Testis (tissue), 3 donors: ENCODE data around the gene KRT3. TPM values are rescaled to one million over a fixed set of nuclear protein-coding genes. Genes with fewer than 3 reads are reported as not detected.

Experiments
- DNase-seq: peaks from one replicate; pipeline ENCODE4 v3.0.0-alpha.2; 2019
- H3K27ac ChIP-seq, 2 donors: fragments of 200-600 bp; sonication (generic); one replicate each; pipeline ENCODE4 v1.5.1; 2019
- H3K27me3 ChIP-seq: fragments of 200-600 bp; sonication (generic); one replicate; pipeline ENCODE4 v1.5.1; 2019
- H3K36me3 ChIP-seq: fragments of 200-600 bp; sonication (generic); one replicate; pipeline ENCODE4 v1.5.1; 2017; ENCODE audit warnings: low read depth; ENCODE audit errors: missing control alignments
- H3K4me1 ChIP-seq: fragments of 200-600 bp; sonication (generic); one replicate; pipeline ENCODE4 v1.5.1; 2019
- H3K4me3 ChIP-seq, 2 donors: fragments of 200-600 bp; sonication (generic); one replicate each; pipeline ENCODE4 v1.5.1; 2017 to 2019
- H3K9me3 ChIP-seq: fragments of 200-600 bp; sonication (generic); one replicate; pipeline ENCODE4 v1.5.1; 2017
- POLR2A ChIP-seq: fragments of 450-650 bp; IDR thresholded peaks from one replicate; pipeline ENCODE4 v1.6.1; 2017; ENCODE audit warnings: antibody characterized with exemption, mild to moderate bottlenecking, moderate library complexity
- WGBS, 2 donors: methylation state at CpG; one replicate each; pipeline ENCODE4 v1.1.5; 2018; 5-methylcytosine and 5-hydroxymethylcytosine counted together
- intact Hi-C: fragments of 100-400 bp; cut with DNase I; formaldehyde crosslinking; loops from one replicate; pipeline ENCODE4 v1.15.1; 2023; ENCODE audit warnings: low total_unique reads
- polyA plus RNA-seq: library from polyadenylated mRNA; stranded (reverse); fragments of 350-450 nt; fragmentation: Illumina TruSeq; extraction: RNeasy Lipid Tissue Mini Kit (QIAGEN cat#74804); gene quantifications from one replicate; pipeline ENCODE4 v1.2.3, GENCODE V29; 2014; ENCODE audit warnings: low read depth, low replicate concordance; ENCODE audit not compliant: insufficient read depth
- total RNA-seq, 2 donors: library from RNA; depleted of rRNA; stranded (reverse); fragments of >200 nt; gene quantifications; one replicate each; pipeline ENCODE4 v1.2.3, GENCODE V29; 2016
- TF ChIP-seq, protein P1 (sequence below), 3 experiments: fragments of 450-650 bp in 2 of 3; fragments of 200-600 bp in 1 of 3; sonication (generic) in 1 of 3; IDR thresholded peaks; one replicate each; pipeline ENCODE4 v1.5.1; 2016 to 2019; ENCODE audit warnings: antibody characterized with exemption in 3 of 3, mild to moderate bottlenecking in 2 of 3, moderate library complexity in 1 of 3

KRT3 gene
- total and polyA plus RNA-seq, 3 donors from 2014 or later: not detected

DNA sequence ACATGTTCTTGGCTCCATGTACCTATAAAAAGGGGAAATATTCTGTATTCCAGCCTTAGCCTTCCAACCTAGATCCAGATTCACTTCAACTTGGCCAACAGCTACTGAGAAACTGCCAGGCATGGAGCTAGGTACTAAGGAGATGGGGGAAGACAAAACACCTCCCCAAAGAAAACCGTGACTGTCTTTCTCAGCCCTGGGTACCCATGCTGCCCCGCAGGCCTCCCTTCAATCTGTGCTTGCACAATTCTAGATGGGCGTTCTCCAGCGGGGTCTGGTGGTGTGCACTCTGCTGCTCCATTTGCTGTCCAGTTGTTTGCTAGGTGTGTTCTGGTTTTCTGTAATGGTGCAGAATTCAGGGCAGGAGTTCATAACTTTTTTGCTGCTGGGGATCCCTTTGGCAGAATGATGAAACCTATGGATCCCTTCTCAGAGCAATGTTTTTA is 18.8 kb upstream of the KRT3 start:
- Histone ChIP-seq H3K9me3 (no peaks in the 10 kb centered on the region), H3K4me3 (no peak overlapping the region), H3K27ac (no peak overlapping the region), H3K36me3 (no peaks in the 10 kb centered on the region), H3K27me3 (no peaks in the 10 kb centered on the region), H3K4me1 (no peaks in the 10 kb centered on the region)
- no peak for DNase-seq
- WGBS, 2 donors: 90 to 91% methylated on average over 4 of the region's 4 CpGs
- intact Hi-C loops: no loop called here
- TF ChIP-seq, protein P1, sequence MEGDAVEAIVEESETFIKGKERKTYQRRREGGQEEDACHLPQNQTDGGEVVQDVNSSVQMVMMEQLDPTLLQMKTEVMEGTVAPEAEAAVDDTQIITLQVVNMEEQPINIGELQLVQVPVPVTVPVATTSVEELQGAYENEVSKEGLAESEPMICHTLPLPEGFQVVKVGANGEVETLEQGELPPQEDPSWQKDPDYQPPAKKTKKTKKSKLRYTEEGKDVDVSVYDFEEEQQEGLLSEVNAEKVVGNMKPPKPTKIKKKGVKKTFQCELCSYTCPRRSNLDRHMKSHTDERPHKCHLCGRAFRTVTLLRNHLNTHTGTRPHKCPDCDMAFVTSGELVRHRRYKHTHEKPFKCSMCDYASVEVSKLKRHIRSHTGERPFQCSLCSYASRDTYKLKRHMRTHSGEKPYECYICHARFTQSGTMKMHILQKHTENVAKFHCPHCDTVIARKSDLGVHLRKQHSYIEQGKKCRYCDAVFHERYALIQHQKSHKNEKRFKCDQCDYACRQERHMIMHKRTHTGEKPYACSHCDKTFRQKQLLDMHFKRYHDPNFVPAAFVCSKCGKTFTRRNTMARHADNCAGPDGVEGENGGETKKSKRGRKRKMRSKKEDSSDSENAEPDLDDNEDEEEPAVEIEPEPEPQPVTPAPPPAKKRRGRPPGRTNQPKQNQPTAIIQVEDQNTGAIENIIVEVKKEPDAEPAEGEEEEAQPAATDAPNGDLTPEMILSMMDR (IDR thresholded peaks at IDR 0.05): no peak
- TF ChIP-seq POLR2A: no peak

DNA sequence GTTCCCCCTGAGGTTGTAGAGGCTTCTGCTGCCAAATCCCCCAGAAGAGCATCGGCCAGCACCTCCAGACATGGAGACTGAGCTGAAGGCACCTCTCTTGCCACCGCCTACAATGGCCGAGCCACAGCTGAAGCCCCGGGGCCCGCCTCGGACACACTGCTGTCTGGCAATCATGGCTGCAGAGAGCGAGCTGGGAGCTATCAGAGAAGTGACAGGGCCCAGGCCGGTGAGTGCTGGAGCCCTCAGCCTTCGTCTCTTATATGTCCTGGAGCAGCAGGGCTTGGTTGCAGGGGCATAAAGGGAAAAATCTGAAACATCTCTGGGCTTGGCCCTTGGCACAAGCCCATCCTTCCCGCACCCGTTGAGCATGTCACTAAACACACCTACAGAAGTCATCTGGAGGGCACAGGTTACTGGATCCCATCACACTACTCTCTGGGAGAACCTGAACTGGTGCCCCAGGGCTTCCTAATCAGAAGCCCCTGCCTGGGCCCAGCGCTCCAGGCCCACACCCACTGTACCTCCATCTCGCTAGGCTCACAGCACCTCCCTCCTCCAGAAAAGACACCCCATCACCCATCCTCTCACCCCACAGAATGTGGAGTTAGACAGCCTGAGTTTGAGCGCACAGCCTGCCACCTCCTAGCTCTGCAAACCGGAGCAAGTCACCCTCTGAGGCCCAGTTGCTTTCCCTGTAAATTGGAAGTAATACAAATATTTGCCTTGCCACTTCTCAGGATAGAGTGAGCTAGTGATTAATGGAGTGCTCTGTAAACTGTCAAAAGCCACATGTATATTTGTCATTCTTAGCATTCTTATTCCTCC is 18.2 kb upstream of the KRT3 start, which contains the start of gene KRT4:
Gene KRT4, minus strand, starts transcription at position 232 of the 825 bp plus-strand sequence. Its CDS starts 58 bp downstream, at position 174.
- no peaks in the 10 kb centered on the region for H3K36me3 ChIP-seq
- H3K9me3 ChIP-seq: no peaks in the 10 kb centered on the region
- DNase-seq: no peak
- intact Hi-C loops: no loop called here
- H3K4me3 ChIP-seq: no peak within 1 kb of the TSS
- H3K27ac ChIP-seq: no peak within 1 kb of the TSS
- TF ChIP-seq, protein P1 (IDR thresholded peaks at IDR 0.05): no peak
- TF ChIP-seq POLR2A: no peak
- no peaks in the 10 kb centered on the region for H3K4me1 ChIP-seq
- H3K27me3 ChIP-seq: no peaks in the 10 kb centered on the region
- WGBS, 2 donors: 92 to 93% methylated on average over 13 to 15 of the region's 15 CpGs

DNA sequence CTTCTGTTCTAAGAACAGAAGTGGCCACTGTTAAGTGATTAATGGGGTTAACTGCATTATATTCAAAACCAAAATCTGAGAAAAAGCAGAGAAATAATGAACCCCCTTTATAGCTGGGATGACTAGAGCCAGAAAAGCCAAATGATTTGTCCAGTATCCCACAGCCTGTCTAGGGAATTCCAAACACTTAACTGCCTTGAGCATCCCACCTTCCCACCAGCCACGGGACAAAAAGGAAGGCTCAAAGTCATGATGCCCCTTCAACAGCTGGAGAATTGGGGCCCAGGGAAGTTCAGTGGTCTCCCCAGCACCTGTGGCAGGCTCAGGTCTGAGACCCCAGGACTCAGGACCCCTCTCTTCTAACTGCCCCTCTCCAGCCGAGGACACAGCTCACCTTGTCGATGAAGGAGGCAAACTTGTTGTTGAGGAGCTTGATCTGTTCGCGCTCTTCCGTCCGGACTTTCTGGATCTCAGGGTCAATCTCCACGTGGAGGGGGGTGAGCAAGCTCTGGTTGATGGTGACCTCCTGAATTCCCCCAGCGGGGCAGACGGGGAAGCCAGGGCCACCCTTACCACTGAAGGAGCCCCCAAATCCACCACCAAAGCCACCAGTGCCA is 17.4 kb upstream of the KRT3 start:
- Histone ChIP-seq H3K9me3 (no peaks in the 10 kb centered on the region), H3K4me1 (no peaks in the 10 kb centered on the region), H3K36me3 (no peaks in the 10 kb centered on the region), H3K27ac (no peak overlapping the region), H3K27me3 (no peaks in the 10 kb centered on the region), H3K4me3 (no peak overlapping the region)
- WGBS, 2 donors: 87 to 90% methylated on average over 4 to 8 of the region's 10 CpGs
- DNase-seq: no peak
- intact Hi-C loops: no loop called here
- TF ChIP-seq, protein P1 (IDR thresholded peaks at IDR 0.05): no peak
- no peak for TF ChIP-seq POLR2A

DNA sequence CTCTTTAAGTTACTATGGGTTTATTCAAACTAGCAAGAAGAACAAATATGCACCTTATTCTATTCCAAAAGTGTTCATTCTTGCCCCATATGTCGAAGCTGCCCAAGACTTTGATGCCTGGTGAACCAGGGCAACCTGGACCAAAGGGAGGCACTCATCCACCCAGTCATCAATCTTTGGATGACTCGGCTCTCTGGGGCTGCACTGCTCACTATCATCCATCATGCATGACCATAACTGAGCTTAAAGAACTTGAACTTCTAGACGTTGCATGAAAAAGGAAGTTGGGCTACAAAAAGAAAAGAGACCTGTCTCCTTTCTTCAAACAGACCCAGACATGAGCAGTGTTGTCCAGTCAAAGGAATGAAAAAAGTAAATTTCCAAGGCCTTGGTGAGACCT is 16.8 kb upstream of the KRT3 start:
- 57 to 78% methylated on average over 3 of the region's 3 CpGs for WGBS, 2 donors
- H3K27ac ChIP-seq: no peak overlapping the region
- no peaks in the 10 kb centered on the region for H3K27me3 ChIP-seq
- H3K36me3 ChIP-seq: no peaks in the 10 kb centered on the region
- H3K9me3 ChIP-seq: no peaks in the 10 kb centered on the region
- H3K4me1 ChIP-seq: no peaks in the 10 kb centered on the region
- TF ChIP-seq POLR2A: no peak
- TF ChIP-seq, protein P1 (IDR thresholded peaks at IDR 0.05): no peak
- H3K4me3 ChIP-seq: no peak overlapping the region
- DNase-seq: no peak
- intact Hi-C loops: no loop called here
